ENCODE results near the gene ASB13. TPM values are rescaled to one million over a fixed set of nuclear protein-coding genes. Genes with fewer than 3 reads are reported as not detected.
A peak's percentile ranks its signal among the peaks of the same experiment; 100 is the strongest.

ASB13 gene
- total RNA-seq, 1 experiment from 2014 or later: 12.2 TPM

- H3K9me2 ChIP-seq (replicated peaks; ENCODE audit: insufficient read depth, low read length): no peaks in the 10 kb centered on the region
- H3K27me3 ChIP-seq (ENCODE audit: low read length): no peaks in the 10 kb centered on the region
- H3K79me2 ChIP-seq (ENCODE audit: low read length): no peaks in the 10 kb centered on the region
- H3K36me3 ChIP-seq (ENCODE audit: insufficient read depth, low read length): no peaks in the 10 kb centered on the region
- no peak overlapping the region for H2AFZ ChIP-seq (ENCODE audit: low read length)
- H3K4me1 ChIP-seq (ENCODE audit: low read length): no peaks in the 10 kb centered on the region
- H3K9ac ChIP-seq (ENCODE audit: low read length): no peak overlapping the region
- no peak overlapping the region for H3K4me2 ChIP-seq (ENCODE audit: low read depth, low read length, poor library complexity, severe bottlenecking)
- no peak overlapping the region for H3K4me3 ChIP-seq (ENCODE audit: low read length)
- DNase-seq: no peak
- H3K27ac ChIP-seq (ENCODE audit: low read length): no peak overlapping the region
- H4K20me1 ChIP-seq (ENCODE audit: insufficient read depth, low read depth, low read length): no peaks in the 10 kb centered on the region
- no peaks in the 10 kb centered on the region for H3K9me3 ChIP-seq (ENCODE audit: low read length)
Measured at GRCh38 chr10:5639066-5639465, 27.3 kb downstream of the ASB13 start.

GRCh38 chr10:5638494-5638893, 27.9 kb downstream of the ASB13 start:
- H3K79me2 ChIP-seq (ENCODE audit: low read length): no peaks in the 10 kb centered on the region
- H3K4me3 ChIP-seq (ENCODE audit: low read length): no peak overlapping the region
- no peaks in the 10 kb centered on the region for H3K9me2 ChIP-seq (replicated peaks; ENCODE audit: insufficient read depth, low read length)
- H3K36me3 ChIP-seq (ENCODE audit: insufficient read depth, low read length): no peaks in the 10 kb centered on the region
- DNase-seq: no peak
- H3K27me3 ChIP-seq (ENCODE audit: low read length): no peaks in the 10 kb centered on the region
- no peaks in the 10 kb centered on the region for H3K4me1 ChIP-seq (ENCODE audit: low read length)
- no peak overlapping the region for H2AFZ ChIP-seq (ENCODE audit: low read length)
- no peak overlapping the region for H3K4me2 ChIP-seq (ENCODE audit: low read depth, low read length, poor library complexity, severe bottlenecking)
- no peak overlapping the region for H3K9ac ChIP-seq (ENCODE audit: low read length)
- H3K9me3 ChIP-seq (ENCODE audit: low read length): no peaks in the 10 kb centered on the region
- H3K27ac ChIP-seq (ENCODE audit: low read length): no peak overlapping the region
- no peaks in the 10 kb centered on the region for H4K20me1 ChIP-seq (ENCODE audit: insufficient read depth, low read depth, low read length)

GRCh38 chr10:5634918-5635317, 31.5 kb downstream of the ASB13 start:
- Histone ChIP-seq H2AFZ (ENCODE audit: low read length) (no peak overlapping the region), H3K4me1 (ENCODE audit: low read length) (no peaks in the 10 kb centered on the region), H3K9me3 (ENCODE audit: low read length) (no peaks in the 10 kb centered on the region), H3K79me2 (ENCODE audit: low read length) (no peaks in the 10 kb centered on the region), H4K20me1 (ENCODE audit: insufficient read depth, low read depth, low read length) (no peaks in the 10 kb centered on the region), H3K27ac (ENCODE audit: low read length) (no peak overlapping the region), H3K9me2 (replicated peaks; ENCODE audit: insufficient read depth, low read length) (no peaks in the 10 kb centered on the region), H3K9ac (ENCODE audit: low read length) (no peak overlapping the region), H3K27me3 (ENCODE audit: low read length) (no peaks in the 10 kb centered on the region), H3K36me3 (ENCODE audit: insufficient read depth, low read length) (no peaks in the 10 kb centered on the region), H3K4me2 (ENCODE audit: low read depth, low read length, poor library complexity, severe bottlenecking) (no peak overlapping the region), H3K4me3 (ENCODE audit: low read length) (no peak overlapping the region)
- no peak for DNase-seq

GRCh38 chr10:5633166-5633749, 33.1 kb downstream of the ASB13 start:
- no peak for DNase-seq
- Histone ChIP-seq H3K4me1 (ENCODE audit: low read length) (no peaks in the 10 kb centered on the region), H3K9me3 (ENCODE audit: low read length) (no peaks in the 10 kb centered on the region), H4K20me1 (ENCODE audit: insufficient read depth, low read depth, low read length) (no peaks in the 10 kb centered on the region), H3K4me3 (ENCODE audit: low read length) (no peak overlapping the region), H3K4me2 (ENCODE audit: low read depth, low read length, poor library complexity, severe bottlenecking) (no peak overlapping the region), H3K79me2 (ENCODE audit: low read length) (no peaks in the 10 kb centered on the region), H3K9me2 (replicated peaks; ENCODE audit: insufficient read depth, low read length) (no peaks in the 10 kb centered on the region), H3K36me3 (ENCODE audit: insufficient read depth, low read length) (no peaks in the 10 kb centered on the region), H3K27ac (ENCODE audit: low read length) (no peak overlapping the region), H3K27me3 (ENCODE audit: low read length) (no peaks in the 10 kb centered on the region), H2AFZ (ENCODE audit: low read length) (no peak overlapping the region), H3K9ac (ENCODE audit: low read length) (no peak overlapping the region)

- DNase-seq: no peak
- no peaks in the 10 kb centered on the region for H3K9me2 ChIP-seq (replicated peaks; ENCODE audit: insufficient read depth, low read length)
- H3K36me3 ChIP-seq (ENCODE audit: insufficient read depth, low read length): no peaks in the 10 kb centered on the region
- H3K79me2 ChIP-seq (ENCODE audit: low read length): no peaks in the 10 kb centered on the region
- no peak overlapping the region for H3K4me2 ChIP-seq (ENCODE audit: low read depth, low read length, poor library complexity, severe bottlenecking)
- H3K9me3 ChIP-seq (ENCODE audit: low read length): no peaks in the 10 kb centered on the region
- no peaks in the 10 kb centered on the region for H3K27me3 ChIP-seq (ENCODE audit: low read length)
- no peak overlapping the region for H3K27ac ChIP-seq (ENCODE audit: low read length)
- no peak overlapping the region for H2AFZ ChIP-seq (ENCODE audit: low read length)
- no peak overlapping the region for H3K9ac ChIP-seq (ENCODE audit: low read length)
- no peaks in the 10 kb centered on the region for H3K4me1 ChIP-seq (ENCODE audit: low read length)
- no peaks in the 10 kb centered on the region for H4K20me1 ChIP-seq (ENCODE audit: insufficient read depth, low read depth, low read length)
- H3K4me3 ChIP-seq (ENCODE audit: low read length): no peak overlapping the region
Measured at GRCh38 chr10:5632446-5632845, 33.9 kb downstream of the ASB13 start.

- Histone ChIP-seq H3K4me3 (ENCODE audit: low read length) (no peak overlapping the region), H4K20me1 (ENCODE audit: insufficient read depth, low read depth, low read length) (no peaks in the 10 kb centered on the region), H3K36me3 (ENCODE audit: insufficient read depth, low read length) (no peaks in the 10 kb centered on the region), H3K9me3 (ENCODE audit: low read length) (no peaks in the 10 kb centered on the region), H3K79me2 (ENCODE audit: low read length) (no peaks in the 10 kb centered on the region), H3K4me2 (ENCODE audit: low read depth, low read length, poor library complexity, severe bottlenecking) (no peak overlapping the region), H2AFZ (ENCODE audit: low read length) (no peak overlapping the region), H3K27me3 (ENCODE audit: low read length) (no peaks in the 10 kb centered on the region), H3K27ac (ENCODE audit: low read length) (no peak overlapping the region), H3K9me2 (replicated peaks; ENCODE audit: insufficient read depth, low read length) (no peaks in the 10 kb centered on the region), H3K9ac (ENCODE audit: low read length) (no peak overlapping the region), H3K4me1 (ENCODE audit: low read length) (no peaks in the 10 kb centered on the region)
- DNase-seq: no peak
Measured at GRCh38 chr10:5631936-5632335, 34.5 kb downstream of the ASB13 start.

GRCh38 chr10:5630112-5630436, 36.3 kb downstream of the ASB13 start:
- Histone ChIP-seq H3K9me3 (ENCODE audit: low read length) (no peaks in the 10 kb centered on the region), H3K4me2 (ENCODE audit: low read depth, low read length, poor library complexity, severe bottlenecking) (no peak overlapping the region), H2AFZ (ENCODE audit: low read length) (no peak overlapping the region), H3K27ac (ENCODE audit: low read length) (no peak overlapping the region), H3K4me3 (ENCODE audit: low read length) (no peak overlapping the region), H3K4me1 (ENCODE audit: low read length) (no peaks in the 10 kb centered on the region), H3K9ac (ENCODE audit: low read length) (no peak overlapping the region), H4K20me1 (ENCODE audit: insufficient read depth, low read depth, low read length) (no peaks in the 10 kb centered on the region), H3K36me3 (ENCODE audit: insufficient read depth, low read length) (no peaks in the 10 kb centered on the region), H3K79me2 (ENCODE audit: low read length) (no peaks in the 10 kb centered on the region), H3K27me3 (ENCODE audit: low read length) (no peaks in the 10 kb centered on the region), H3K9me2 (replicated peaks; ENCODE audit: insufficient read depth, low read length) (no peaks in the 10 kb centered on the region)
- DNase-seq: no peak

GRCh38 chr10:5629303-5630111, 36.9 kb downstream of the ASB13 start:
- Histone ChIP-seq H3K4me3 (ENCODE audit: low read length) (no peak overlapping the region), H3K27ac (ENCODE audit: low read length) (no peak overlapping the region), H2AFZ (ENCODE audit: low read length) (no peak overlapping the region), H3K27me3 (ENCODE audit: low read length) (no peaks in the 10 kb centered on the region), H3K79me2 (ENCODE audit: low read length) (no peaks in the 10 kb centered on the region), H3K4me2 (ENCODE audit: low read depth, low read length, poor library complexity, severe bottlenecking) (no peak overlapping the region), H3K9ac (ENCODE audit: low read length) (no peak overlapping the region), H3K4me1 (ENCODE audit: low read length) (no peaks in the 10 kb centered on the region), H4K20me1 (ENCODE audit: insufficient read depth, low read depth, low read length) (no peaks in the 10 kb centered on the region), H3K9me2 (replicated peaks; ENCODE audit: insufficient read depth, low read length) (no peaks in the 10 kb centered on the region), H3K36me3 (ENCODE audit: insufficient read depth, low read length) (no peaks in the 10 kb centered on the region), H3K9me3 (ENCODE audit: low read length) (no peaks in the 10 kb centered on the region)
- peak; percentile 94 for DNase-seq
